ENCODE results near the gene TP53I13.

DNA sequence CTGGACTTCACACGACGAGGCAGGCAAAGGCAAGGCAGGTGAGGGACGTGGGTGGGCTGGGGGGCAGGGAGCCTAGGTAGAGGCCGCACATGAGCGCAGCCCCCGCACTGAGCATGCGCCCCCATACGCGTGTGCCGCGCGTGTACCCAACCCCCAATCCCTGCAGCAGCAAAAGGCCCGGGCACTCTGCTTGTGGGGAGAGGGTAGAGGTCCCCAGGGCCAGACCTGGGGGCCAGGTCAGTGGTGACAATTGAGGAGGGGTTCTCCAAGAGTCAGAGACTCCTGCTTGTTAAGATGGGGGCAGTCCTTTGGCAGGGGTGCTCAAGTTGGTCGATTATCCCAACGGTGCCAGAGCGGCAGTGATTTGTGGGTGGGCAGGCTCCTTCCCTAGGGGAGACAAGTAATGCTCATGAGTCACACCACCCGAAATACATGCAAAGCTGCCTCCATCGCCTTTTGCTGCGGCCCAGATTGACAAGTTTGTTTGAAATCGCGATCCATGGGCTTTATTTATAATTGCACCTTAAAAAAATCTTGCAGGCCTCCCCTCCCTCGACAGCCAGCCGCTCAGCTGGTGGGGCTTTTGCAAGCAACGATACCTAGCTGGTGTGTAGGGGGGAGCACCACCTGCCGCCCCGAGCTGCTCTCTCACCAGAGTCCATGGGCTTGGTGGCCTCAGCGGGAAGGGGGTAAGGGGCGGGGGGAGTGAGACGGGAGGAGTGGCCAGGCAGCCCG, 22.1 kb downstream of the TP53I13 start:
- TF ChIP-seq ZFP30 (CRISPR knock-in tag; IDR thresholded peaks at IDR 0.05): no peak
- TF ChIP-seq, protein P1, sequence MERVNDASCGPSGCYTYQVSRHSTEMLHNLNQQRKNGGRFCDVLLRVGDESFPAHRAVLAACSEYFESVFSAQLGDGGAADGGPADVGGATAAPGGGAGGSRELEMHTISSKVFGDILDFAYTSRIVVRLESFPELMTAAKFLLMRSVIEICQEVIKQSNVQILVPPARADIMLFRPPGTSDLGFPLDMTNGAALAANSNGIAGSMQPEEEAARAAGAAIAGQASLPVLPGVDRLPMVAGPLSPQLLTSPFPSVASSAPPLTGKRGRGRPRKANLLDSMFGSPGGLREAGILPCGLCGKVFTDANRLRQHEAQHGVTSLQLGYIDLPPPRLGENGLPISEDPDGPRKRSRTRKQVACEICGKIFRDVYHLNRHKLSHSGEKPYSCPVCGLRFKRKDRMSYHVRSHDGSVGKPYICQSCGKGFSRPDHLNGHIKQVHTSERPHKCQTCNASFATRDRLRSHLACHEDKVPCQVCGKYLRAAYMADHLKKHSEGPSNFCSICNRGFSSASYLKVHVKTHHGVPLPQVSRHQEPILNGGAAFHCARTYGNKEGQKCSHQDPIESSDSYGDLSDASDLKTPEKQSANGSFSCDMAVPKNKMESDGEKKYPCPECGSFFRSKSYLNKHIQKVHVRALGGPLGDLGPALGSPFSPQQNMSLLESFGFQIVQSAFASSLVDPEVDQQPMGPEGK (CRISPR knock-in tag; IDR thresholded peaks at IDR 0.05; ENCODE audit: borderline replicate concordance): no peak

All from SK-N-SH treated with all-trans-retinoic acid at 6 μM for 48 hours (cell line).